ENCODE data around the gene VWA8. TPM values are rescaled to one million over a fixed set of nuclear protein-coding genes. Genes with fewer than 3 reads are reported as not detected.

The VWA8 gene
- total RNA-seq, 1 donor from 2014 or later, result 15.8 TPM

DNA sequence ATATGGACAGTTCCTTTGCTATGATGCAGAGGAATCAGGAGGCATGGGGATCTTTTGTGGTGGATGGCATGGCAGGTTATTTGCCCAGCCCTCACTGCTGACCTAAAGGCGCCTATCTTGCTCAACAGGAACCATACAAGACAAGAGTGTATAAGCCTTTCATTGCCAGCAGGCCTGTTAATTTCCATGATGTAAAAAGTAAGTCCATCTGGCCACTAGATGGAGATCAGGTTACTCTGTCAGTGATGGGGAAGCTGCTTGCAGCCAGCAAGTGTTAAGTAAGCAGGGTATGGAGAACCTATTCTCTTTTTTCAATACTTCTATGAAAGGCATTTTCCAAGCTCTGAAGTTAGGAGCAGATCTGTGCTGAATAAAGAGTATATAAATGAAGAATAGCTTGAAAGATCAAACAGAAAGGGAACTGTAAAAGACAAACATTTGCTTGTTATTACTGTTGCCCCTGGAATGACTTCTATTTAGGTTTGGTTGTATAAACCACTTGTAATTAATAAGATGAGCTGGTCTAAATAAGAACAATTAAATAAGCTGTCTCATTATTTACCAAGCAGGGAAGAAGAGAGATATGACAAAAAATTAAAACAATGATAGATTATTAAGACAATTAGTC lies 292.7 kb downstream of the VWA8 start:
- no peak for DNase-seq (ENCODE audit: extremely low spot score, unreplicated experiment)
- Mint-ChIP-seq H3K36me3 (ENCODE audit: unreplicated experiment) (no peaks in the 10 kb centered on the region), H3K4me3 (ENCODE audit: unreplicated experiment) (no peak overlapping the region), H3K4me1 (ENCODE audit: unreplicated experiment) (no peaks in the 10 kb centered on the region), H3K27ac (ENCODE audit: unreplicated experiment) (no peak overlapping the region), H3K27me3 (ENCODE audit: unreplicated experiment) (no peaks in the 10 kb centered on the region), H3K9me3 (ENCODE audit: unreplicated experiment) (no peaks in the 10 kb centered on the region)
- TF ChIP-seq, protein P1, sequence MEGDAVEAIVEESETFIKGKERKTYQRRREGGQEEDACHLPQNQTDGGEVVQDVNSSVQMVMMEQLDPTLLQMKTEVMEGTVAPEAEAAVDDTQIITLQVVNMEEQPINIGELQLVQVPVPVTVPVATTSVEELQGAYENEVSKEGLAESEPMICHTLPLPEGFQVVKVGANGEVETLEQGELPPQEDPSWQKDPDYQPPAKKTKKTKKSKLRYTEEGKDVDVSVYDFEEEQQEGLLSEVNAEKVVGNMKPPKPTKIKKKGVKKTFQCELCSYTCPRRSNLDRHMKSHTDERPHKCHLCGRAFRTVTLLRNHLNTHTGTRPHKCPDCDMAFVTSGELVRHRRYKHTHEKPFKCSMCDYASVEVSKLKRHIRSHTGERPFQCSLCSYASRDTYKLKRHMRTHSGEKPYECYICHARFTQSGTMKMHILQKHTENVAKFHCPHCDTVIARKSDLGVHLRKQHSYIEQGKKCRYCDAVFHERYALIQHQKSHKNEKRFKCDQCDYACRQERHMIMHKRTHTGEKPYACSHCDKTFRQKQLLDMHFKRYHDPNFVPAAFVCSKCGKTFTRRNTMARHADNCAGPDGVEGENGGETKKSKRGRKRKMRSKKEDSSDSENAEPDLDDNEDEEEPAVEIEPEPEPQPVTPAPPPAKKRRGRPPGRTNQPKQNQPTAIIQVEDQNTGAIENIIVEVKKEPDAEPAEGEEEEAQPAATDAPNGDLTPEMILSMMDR (IDR thresholded peaks at IDR 0.05), result peak; percentile 88

DNA sequence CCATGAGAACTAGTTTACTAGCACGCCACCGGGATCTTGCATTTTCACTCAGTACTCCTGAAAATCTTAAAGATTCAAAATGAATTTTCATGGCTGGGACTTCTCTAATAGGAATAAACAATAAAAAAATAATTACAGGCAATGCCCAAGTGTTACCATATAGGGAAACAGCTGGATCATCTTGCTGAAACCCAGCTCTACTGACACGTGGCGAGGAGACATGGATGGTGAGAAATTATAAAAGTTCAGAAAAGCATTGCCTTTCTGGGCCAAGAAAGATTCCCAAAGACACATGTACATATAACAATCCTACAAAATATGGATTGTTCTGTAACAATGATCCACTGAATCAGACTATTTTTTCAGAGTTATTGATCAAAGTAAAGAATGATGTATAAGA lies 294.3 kb downstream of the VWA8 start:
- Mint-ChIP-seq H3K27me3 (ENCODE audit: unreplicated experiment) (no peaks in the 10 kb centered on the region), H3K4me3 (ENCODE audit: unreplicated experiment) (no peak overlapping the region), H3K9me3 (ENCODE audit: unreplicated experiment) (no peaks in the 10 kb centered on the region), H3K27ac (ENCODE audit: unreplicated experiment) (no peak overlapping the region), H3K4me1 (ENCODE audit: unreplicated experiment) (no peaks in the 10 kb centered on the region), H3K36me3 (ENCODE audit: unreplicated experiment) (no peaks in the 10 kb centered on the region)
- TF ChIP-seq, protein P1 (IDR thresholded peaks at IDR 0.05), result no peak
- no peak for DNase-seq (ENCODE audit: extremely low spot score, unreplicated experiment)

DNA sequence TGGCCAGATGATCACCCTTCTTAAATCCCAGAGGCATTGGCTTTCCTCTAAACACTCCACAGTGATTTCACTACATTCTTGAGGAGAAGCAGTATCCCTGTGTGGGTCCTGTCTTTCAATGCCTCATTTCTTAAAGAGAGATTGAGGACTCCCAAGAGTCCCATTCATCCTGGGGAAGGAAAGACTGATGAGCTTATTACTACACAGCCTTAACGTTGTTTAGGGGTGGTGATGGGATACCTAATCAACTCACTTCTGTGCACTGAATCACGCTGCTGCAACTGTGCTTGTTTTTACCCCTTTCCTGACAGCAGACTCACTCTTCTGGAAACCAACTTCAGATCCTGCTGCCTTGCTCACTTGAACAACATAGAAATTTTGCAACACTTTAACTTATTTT lies 300.5 kb downstream of the VWA8 start:
- no peak for DNase-seq (ENCODE audit: extremely low spot score, unreplicated experiment)
- H3K27me3 Mint-ChIP-seq (ENCODE audit: unreplicated experiment), result no peaks in the 10 kb centered on the region
- H3K27ac Mint-ChIP-seq (ENCODE audit: unreplicated experiment), result no peak overlapping the region
- H3K36me3 Mint-ChIP-seq (ENCODE audit: unreplicated experiment), result peaks cover 3% of the 10 kb centered on the region
- H3K4me3 Mint-ChIP-seq (ENCODE audit: unreplicated experiment), result no peak overlapping the region
- TF ChIP-seq, protein P1 (IDR thresholded peaks at IDR 0.05), result no peak
- peaks cover 10% of the 10 kb centered on the region for H3K4me1 Mint-ChIP-seq (ENCODE audit: unreplicated experiment)
- no peaks in the 10 kb centered on the region for H3K9me3 Mint-ChIP-seq (ENCODE audit: unreplicated experiment)

DNA sequence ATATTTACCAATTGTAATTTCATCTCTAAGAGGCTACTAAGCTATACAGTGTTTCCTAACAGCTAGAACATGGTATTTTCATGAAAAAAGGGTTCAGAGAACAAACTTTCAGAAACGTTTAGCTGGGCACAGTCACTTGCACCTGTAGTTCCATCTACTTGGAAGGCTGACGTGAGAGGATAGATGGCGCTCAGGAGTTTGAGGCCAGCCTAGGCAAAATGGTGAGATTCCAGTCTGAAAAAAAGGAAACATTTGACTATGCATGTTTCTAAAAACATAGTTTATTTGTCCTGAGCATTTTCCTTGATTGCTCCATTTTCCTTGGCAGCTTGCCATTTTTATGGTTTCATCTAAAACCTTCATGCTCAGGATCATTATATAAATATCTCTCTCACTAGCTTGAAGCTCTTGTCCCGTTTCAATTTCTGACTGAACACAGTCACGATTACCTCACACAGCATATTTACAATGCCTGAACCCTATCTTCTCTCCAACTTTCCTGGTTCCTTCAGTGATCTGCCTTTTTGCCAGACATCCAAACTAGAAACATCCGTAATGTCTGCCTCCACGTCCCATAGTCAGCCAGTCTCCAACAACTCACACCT lies 302.8 kb downstream of the VWA8 start:
- Mint-ChIP-seq H3K27ac (ENCODE audit: unreplicated experiment) (peak overlapping the region; percentile 11), H3K4me1 (ENCODE audit: unreplicated experiment) (peaks cover 10% of the 10 kb centered on the region), H3K27me3 (ENCODE audit: unreplicated experiment) (no peaks in the 10 kb centered on the region), H3K36me3 (ENCODE audit: unreplicated experiment) (peaks cover 3% of the 10 kb centered on the region), H3K4me3 (ENCODE audit: unreplicated experiment) (no peak overlapping the region), H3K9me3 (ENCODE audit: unreplicated experiment) (no peaks in the 10 kb centered on the region)
- TF ChIP-seq, protein P1 (IDR thresholded peaks at IDR 0.05), result peak; percentile 27
- DNase-seq (ENCODE audit: extremely low spot score, unreplicated experiment), result no peak

DNA sequence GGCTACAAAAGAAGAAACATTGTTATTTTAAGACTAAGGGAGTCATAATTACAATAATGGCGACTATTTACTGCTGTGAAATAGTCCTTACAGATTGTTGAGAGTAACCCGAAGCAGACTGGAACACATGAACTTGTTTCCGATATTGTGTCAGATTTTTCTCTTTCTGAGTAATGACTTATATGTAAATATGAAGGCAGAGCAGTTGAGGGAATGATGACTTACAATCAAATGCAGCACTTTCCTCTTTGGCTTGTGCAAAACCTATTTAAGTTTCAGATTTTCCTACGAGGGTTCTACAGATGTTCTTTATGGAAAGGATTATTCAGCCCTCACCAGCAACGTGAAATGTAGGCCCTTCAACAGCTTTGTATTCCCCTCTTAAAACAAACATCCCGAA lies 304.9 kb downstream of the VWA8 start:
- H3K4me1 Mint-ChIP-seq (ENCODE audit: unreplicated experiment), result peaks cover 15% of the 10 kb centered on the region
- TF ChIP-seq, protein P1 (IDR thresholded peaks at IDR 0.05), result no peak
- H3K4me3 Mint-ChIP-seq (ENCODE audit: unreplicated experiment), result no peak overlapping the region
- DNase-seq (ENCODE audit: extremely low spot score, unreplicated experiment), result no peak
- H3K9me3 Mint-ChIP-seq (ENCODE audit: unreplicated experiment), result no peaks in the 10 kb centered on the region
- H3K27ac Mint-ChIP-seq (ENCODE audit: unreplicated experiment), result no peak overlapping the region
- no peaks in the 10 kb centered on the region for H3K36me3 Mint-ChIP-seq (ENCODE audit: unreplicated experiment)
- no peaks in the 10 kb centered on the region for H3K27me3 Mint-ChIP-seq (ENCODE audit: unreplicated experiment)
